ENCODE data around the gene KLHL22.

The KLHL22 gene

GRCh38 chr22:20402960-20403778 lies 92.4 kb downstream of the KLHL22 start:
- Mint-ChIP-seq H3K9me3 (no peaks in the 10 kb centered on the region), H3K4me3 (no peak overlapping the region), H3K27ac (no peak overlapping the region), H3K4me1 (peaks cover 16% of the 10 kb centered on the region), H3K27me3 (ENCODE audit: low read depth, poor library complexity) (no peaks in the 10 kb centered on the region), H3K36me3 (ENCODE audit: low read depth) (peaks cover 51% of the 10 kb centered on the region)
- TF ChIP-seq, protein P1, sequence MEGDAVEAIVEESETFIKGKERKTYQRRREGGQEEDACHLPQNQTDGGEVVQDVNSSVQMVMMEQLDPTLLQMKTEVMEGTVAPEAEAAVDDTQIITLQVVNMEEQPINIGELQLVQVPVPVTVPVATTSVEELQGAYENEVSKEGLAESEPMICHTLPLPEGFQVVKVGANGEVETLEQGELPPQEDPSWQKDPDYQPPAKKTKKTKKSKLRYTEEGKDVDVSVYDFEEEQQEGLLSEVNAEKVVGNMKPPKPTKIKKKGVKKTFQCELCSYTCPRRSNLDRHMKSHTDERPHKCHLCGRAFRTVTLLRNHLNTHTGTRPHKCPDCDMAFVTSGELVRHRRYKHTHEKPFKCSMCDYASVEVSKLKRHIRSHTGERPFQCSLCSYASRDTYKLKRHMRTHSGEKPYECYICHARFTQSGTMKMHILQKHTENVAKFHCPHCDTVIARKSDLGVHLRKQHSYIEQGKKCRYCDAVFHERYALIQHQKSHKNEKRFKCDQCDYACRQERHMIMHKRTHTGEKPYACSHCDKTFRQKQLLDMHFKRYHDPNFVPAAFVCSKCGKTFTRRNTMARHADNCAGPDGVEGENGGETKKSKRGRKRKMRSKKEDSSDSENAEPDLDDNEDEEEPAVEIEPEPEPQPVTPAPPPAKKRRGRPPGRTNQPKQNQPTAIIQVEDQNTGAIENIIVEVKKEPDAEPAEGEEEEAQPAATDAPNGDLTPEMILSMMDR (IDR thresholded peaks at IDR 0.05) = no peak
- no peak for DNase-seq

GRCh38 chr22:20401376-20402014 lies 94.1 kb downstream of the KLHL22 start:
- no peak for DNase-seq

DNA sequence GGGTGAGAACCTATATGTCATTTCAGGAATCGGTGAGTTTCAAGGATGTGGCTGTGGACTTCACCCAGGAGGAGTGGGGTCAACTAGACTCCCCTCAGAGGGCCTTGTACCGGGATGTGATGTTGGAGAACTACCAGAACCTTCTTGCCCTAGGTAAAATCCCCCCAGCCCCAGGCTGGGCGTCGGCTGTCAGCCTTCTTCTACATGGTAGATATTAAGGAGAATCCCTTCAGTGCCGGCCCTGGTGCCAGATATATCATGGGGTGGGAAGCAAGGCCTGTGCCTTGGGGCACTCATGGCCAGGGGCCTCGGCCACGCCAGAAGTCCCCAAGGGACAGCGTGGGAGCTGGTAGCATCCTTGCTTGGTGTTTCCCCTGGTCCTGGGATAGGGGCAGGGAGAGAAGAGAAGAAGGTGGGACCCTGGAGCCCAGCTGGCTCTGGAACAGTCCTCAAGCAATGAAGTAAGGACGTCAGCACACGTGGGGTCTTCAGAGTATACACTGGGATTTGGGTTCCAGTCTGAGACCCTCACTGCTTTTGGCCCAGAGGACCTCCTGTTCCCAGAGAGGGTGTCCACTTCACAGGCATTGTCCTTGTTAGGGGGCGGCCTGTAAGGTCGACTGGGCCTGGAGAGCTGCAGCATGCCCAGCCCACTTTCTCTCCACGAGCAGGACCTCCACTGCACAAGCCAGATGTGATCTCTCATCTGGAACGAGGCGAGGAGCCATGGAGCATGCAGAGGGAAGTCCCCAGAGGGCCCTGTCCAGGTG lies 94.8 kb downstream of the KLHL22 start:
- Mint-ChIP-seq H3K36me3 (ENCODE audit: low read depth) (peaks cover 48% of the 10 kb centered on the region), H3K27me3 (ENCODE audit: low read depth, poor library complexity) (no peaks in the 10 kb centered on the region), H3K4me3 (no peak overlapping the region), H3K4me1 (peaks cover 31% of the 10 kb centered on the region), H3K9me3 (no peaks in the 10 kb centered on the region), H3K27ac (no peak overlapping the region)
- TF ChIP-seq, protein P1 (IDR thresholded peaks at IDR 0.05) = no peak
- DNase-seq = no peak

More at GRCh38 chr22:20401376-20402014, 94.1 kb downstream of the KLHL22 start:
- Mint-ChIP-seq H3K27ac (no peak overlapping the region), H3K27me3 (ENCODE audit: low read depth, poor library complexity) (no peaks in the 10 kb centered on the region), H3K4me1 (peaks cover 27% of the 10 kb centered on the region), H3K9me3 (no peaks in the 10 kb centered on the region), H3K4me3 (no peak overlapping the region), H3K36me3 (ENCODE audit: low read depth) (peaks cover 50% of the 10 kb centered on the region)
- TF ChIP-seq, protein P1 (IDR thresholded peaks at IDR 0.05) = no peak

GRCh38 chr22:20399866-20400605 lies 95.6 kb downstream of the KLHL22 start:
- no peak overlapping the region for H3K4me3 Mint-ChIP-seq

GRCh38 chr22:20398420-20398819 lies 97.2 kb downstream of the KLHL22 start:
- Mint-ChIP-seq H3K9me3 (no peaks in the 10 kb centered on the region), H3K4me3 (no peak overlapping the region), H3K27me3 (ENCODE audit: low read depth, poor library complexity) (no peaks in the 10 kb centered on the region), H3K4me1 (peaks cover 51% of the 10 kb centered on the region), H3K27ac (no peak overlapping the region), H3K36me3 (ENCODE audit: low read depth) (peaks cover 33% of the 10 kb centered on the region)
- TF ChIP-seq, protein P1 (IDR thresholded peaks at IDR 0.05) = no peak
- no peak for DNase-seq

More at GRCh38 chr22:20399866-20400605, 95.6 kb downstream of the KLHL22 start:
- Mint-ChIP-seq H3K36me3 (ENCODE audit: low read depth) (peaks cover 45% of the 10 kb centered on the region), H3K4me1 (peaks cover 38% of the 10 kb centered on the region), H3K27me3 (ENCODE audit: low read depth, poor library complexity) (no peaks in the 10 kb centered on the region), H3K27ac (no peak overlapping the region), H3K9me3 (no peaks in the 10 kb centered on the region)
- no peak for DNase-seq
- TF ChIP-seq, protein P1 (IDR thresholded peaks at IDR 0.05) = no peak
